Activated CD8-positive, alpha-beta memory T cell treated with anti-CD3 and anti-CD28 coated beads, Interleukin-2, amount 50 U/mL, for 24 hours (primary cell): ENCODE measurements around the gene ARHGAP29.

Experiments used
- DNase-seq: peaks from one replicate; pipeline ENCODE4 v3.0.0-alpha.2; 2020; ENCODE audit errors: extremely low read depth

The ARHGAP29 gene

DNA sequence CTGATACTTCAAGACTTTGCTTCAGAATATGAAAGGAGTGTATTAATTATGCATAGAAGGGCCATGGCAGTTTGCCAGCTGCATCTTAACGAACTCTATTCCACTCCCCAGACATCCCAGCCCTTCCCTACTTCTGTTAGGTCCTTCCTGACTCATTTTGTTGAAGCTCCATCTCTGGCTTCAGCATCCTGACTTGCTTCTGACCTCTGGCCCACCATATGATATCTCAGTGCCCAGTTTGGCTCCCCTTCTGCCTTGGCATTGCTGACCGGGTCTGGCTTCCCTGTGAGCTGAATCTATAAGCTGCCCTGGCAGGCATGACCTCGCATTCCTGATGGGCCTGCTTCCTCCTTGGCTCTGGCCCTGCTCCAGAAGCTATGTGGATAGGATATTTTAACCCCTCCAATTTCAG is 27.6 kb upstream of the ARHGAP29 start:
- DNase-seq: no peak

DNA sequence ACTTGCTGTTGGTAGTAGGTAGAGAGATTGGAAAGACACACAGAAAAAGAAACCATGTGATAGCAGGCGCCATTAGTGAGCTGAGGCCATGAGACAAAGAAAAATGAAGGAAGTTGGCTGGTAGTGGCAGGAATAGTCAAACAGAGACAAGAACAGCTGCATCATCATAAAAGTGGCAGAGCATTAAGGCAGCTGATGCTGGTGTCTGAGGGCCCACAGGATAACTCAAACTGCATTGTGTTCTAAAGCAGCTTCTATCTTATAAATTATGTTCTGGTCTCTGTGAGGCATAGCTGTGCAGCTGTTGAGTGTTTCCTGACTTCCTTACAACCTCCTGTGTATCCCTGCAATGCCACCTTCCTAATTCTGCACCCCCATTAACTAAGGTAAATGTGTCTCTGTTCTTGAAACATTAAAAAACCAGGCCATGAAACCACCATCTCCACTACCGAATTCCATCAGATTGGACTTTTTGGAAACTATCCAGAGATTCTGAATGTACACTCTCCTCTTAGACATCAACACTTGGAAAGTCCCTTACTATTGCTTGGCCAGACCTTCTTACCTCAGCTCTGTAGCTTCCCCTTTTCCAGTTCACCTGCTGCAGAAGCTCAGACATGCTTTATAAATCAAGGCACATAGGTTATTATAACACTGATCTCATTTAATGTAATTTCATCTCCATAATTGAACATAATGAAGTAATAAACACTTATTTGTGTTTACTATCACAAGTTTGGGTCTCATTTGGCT is 23.4 kb upstream of the ARHGAP29 start:
- no peak for DNase-seq

DNA sequence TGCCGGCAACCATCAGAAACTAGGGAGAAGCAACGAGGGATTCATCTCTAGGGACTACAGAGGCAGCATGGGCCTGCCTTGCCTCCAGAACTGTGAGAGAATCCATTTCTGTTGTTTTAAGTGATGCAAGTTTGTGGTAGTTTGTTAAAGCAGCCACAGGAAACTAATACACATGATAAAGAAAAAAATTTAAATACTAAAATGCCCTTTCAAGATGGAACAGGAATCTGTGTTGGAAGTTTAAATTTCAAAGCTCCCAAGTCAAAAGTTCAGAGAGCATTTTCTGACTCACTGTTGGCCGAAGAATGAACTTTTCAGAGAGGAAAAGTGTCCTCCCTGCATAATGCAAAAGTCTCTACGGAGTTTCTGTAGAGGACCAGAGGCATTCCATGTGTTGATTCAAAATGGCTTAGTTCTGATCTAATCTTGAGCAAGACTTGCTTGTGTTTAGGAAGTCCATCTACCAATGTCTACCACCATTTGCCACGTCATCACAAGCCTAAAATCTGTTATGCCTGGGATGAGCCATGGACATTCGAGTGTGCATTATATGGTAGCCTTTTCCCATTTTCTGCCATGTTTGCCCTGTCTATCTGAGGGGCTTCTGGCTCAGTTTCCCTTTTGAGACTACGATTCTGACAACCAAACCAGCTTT is 22.4 kb upstream of the ARHGAP29 start:
- DNase-seq: no peak

DNA sequence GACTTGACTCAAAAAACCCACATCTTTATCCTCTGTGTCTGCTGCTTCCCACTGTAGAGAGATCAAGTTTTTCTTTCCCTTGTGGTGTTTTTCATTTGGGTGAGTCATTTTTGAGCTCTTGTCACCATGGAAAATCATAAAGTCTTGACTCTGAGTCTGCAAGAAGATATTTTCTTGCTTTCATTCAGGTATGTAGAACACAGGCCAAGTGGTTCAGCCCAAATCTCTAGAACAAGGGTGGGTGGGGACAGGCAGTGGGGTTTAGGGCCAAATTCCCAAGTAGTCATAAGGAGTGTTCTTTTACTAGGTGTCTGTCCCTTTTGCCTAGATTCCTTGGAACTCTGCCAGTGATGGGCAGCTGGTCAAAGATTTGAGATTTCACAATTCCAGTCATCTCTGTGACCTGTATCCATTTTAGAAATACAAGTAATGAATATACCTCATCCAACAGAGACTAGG is 21.5 kb upstream of the ARHGAP29 start:
- DNase-seq: no peak

DNA sequence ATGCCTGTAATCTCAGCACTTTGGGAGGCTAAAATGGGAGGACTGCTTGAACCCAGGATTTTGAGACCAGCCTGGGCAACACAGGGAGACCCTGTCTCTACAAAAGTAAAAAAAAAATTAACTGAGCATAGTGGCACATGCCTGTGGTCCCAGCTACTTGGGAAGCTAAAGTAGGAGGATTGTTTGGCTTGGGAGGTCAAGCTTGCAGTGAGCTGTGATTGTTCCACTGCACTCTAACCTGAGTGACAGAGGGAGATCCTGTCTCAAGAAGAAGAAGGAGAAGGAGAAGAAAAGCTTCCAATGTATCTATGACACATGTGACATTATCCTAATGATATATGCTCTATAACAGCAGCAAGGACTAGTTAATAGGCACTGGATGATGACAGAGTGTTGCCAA is 20.1 kb upstream of the ARHGAP29 start:
- no peak for DNase-seq

DNA sequence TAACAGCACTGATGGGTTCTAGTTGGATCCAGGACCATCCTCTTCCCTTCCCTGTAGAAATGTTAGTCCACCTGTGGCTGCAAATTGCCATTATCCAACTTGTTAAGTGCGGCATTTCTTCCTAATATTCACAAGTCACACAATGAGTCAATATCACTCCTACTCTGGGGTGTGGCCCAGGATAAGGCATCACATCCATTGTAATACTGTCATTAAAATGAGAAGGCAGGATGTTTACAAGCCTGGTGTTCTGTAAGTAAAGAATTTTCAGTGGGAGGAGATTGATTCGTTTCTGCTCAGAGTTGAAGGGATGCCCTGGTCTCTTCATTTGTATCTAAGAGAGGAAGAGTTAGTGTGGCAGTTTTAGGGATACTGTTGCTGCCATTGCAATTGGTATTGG is 18.1 kb upstream of the ARHGAP29 start:
- no peak for DNase-seq

DNA sequence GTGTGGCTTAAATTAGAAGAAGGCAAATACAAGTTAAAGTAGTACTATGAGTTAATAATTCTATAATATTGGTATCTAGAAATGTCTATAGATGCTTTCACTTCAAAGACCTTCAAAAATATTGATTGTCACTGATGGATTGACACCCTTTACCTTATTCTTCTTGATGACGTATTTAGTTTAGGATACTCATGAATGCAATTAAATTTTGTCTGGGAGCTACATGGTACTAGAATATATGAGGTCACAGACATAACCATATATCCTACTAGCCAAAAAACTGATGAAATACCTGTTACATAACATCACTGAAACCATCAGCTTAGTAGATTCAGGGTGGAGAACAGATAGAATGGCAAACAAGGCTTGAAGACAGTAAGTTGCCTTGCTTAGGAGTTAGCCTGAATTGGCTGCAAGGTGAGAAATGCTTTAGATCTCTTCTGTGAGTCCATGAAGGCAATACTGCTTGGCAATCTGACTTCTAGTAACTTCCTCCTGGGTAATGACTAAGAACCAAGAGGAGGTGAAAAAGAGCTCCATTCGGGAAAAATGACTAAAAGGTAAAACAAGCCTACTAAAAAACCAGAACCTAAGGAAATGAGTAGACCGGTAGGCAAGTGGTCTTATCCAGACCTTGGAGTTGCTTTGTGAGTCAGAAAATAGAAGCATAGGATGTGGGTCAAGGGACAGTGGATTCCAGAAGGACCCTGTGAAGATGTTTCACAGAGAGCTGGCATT is 16.9 kb upstream of the ARHGAP29 start:
- no peak for DNase-seq

DNA sequence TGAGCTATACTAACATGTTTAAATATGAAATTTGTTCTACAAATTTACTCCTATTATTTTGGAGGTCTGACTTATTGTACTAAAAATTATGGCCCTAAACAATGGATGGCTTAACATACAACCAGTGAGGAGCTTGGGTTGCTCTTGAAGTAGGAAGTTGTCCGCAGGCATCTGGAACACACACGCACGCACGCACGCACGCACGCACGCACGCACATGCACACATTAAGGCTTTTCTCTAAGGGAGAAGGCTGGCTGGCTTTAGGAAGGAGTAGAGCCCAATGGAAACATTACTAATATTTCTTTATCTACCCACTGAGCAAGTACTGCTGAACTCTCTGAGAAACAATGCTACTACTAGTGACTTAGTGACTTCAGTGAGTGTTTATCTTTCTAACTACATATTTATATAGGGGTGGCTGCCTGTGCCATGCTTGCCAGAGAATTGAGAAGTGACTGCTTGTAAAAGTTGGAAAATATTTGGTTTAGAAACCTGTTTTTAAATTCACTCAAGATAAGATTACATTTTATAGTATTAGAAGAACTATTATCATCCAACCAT is 16.2 kb upstream of the ARHGAP29 start:
- no peak for DNase-seq

DNA sequence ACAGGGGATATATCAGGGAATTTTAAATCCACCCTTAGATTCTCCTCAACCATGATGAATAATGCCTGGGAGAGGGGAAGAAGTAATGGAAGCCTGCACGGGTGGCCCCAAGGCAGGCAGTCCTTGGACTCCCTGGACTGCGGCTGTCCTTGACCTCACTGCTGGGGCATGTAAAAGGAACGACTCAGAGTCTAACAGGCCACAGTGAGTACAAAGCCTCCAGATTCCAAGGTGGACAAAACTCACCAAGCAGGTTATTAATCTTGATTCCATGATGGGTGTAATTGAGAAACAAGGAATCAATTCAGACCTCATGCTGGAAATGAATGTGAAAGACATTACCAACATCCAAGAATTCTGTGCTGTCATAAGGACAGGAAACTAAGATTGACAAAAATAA is 13.0 kb upstream of the ARHGAP29 start:
- DNase-seq: no peak

DNA sequence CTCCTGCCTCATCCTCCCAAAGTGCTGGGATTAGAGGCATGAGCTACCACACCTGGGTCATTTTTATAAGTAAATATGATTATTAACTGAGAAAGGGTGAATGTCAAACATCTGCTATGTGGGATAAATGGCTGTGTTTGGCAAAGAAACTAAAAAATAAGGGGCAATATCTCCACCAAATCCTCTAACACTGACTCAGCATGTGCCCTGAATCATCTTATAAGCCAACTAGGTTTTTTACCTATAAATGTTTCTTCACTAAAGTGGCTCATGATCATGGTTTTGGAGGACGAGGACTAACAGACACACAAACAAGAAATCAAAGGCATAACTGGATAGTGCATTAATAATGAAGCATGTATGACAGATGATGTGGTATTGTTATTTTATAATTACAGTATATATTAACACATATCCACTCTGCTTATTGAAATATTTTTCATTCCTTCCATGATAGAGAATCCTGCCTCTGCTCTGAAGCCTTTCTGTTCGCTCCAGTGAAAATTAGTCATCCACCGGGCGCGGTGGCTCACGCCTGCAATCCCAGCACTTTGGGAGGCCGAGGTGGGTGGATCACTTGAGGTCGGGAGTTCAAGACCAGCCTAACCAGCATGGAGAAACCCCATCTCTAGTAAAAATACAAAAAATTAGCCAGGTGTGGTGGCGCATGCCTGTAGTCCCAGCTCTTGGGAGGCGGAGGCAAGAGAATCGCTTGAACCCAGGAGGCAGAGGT is 11.7 kb upstream of the ARHGAP29 start:
- no peak for DNase-seq

DNA sequence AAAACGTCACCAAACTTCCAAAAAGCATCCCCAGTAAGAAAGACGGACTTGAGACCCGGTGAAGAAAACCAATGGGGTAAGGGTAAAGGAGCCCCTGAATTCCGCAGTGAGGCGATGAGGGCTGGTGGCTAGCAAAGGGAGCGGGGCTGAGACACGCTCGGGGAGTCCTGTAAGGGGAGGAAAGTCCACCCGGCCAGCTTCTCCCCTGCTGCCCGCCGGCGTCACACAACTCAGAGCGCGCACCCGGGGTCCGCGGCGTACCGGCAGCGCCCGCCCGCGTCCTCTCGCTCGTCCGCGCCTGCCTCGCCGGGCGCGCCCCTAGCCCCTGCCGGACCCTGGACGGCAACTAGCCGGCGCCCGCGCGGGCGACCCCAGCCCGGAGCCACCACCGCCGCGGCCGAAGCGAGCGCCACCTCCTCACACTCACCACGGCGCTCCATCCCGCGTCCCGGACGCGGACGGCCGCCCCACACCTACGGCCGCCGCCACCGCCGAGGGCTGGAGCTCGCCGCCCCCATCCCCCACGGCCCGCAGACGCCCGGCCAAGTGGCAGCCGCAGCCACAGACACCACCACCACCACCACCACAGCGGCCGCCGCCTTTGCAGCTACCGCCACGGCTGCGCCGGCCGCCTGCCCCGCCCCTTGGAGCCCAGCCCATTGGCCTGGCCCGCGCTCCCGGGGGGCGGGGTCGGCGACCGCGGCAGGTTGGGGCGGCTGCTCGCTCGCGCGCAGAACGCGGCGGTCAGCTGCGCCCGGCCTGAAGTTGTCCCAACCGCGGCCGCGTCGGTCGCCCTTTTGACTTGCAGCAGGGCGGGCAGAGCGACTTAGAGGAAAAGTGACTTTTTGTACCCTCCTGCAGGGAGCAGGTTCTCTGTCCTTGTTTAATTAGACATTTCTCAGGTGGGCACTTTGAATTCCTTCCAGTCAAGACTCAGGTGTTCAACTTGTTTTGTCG is 10.0 kb upstream of the ARHGAP29 start:
- no peak for DNase-seq

DNA sequence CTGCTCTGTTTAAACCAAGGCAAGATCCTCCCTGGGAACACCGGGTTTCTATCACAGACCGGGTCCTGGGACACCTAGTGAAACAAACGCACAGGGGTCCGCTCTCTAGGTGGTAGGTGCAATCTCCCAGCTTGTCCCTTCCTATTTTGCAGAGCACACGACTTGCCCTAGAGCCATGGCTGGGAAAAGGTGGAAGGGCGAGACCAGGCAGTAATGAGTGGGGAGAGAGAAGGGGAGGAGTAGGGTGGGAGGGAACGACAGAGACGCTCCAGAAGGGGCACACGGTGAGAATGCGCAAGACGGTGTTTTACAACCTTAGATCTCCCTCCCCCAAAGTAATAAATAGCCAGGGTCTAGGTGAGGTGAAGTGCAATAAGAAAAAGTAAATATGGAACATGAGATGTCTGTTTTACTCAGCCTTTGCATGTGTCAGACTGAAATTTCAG is 9.3 kb upstream of the ARHGAP29 start:
- no peak for DNase-seq

DNA sequence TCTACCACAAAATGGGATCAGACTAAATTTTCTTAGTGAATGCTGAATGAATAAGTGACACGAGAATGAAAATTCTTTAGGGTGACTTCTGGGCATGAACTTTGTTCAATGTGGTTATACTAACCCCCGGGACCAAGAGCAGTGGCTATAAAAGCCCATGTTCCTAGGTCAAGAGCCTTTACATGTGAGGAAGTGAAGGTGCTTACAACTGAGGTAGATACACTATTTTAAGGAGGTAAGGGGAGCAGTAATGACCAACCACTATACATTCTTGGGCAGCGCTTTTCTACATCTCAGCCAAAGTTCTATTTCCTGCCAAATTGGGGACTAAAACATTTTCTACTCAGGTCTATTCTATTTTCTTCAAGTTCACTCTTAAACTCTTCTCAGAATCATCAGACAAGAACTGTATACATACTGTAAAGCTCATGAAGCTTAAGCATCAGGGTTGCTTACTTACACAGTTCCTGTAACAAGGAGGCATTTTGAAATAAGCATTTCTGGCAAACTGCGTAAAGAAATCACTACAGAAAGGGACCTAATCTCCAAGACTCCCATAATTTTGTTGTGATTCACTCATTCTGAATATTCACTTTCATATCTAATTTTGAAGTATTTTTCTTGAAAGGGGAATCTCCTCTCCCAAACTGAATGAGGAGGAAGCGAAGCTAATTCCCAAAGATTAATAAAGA is 8.5 kb upstream of the ARHGAP29 start:
- no peak for DNase-seq

DNA sequence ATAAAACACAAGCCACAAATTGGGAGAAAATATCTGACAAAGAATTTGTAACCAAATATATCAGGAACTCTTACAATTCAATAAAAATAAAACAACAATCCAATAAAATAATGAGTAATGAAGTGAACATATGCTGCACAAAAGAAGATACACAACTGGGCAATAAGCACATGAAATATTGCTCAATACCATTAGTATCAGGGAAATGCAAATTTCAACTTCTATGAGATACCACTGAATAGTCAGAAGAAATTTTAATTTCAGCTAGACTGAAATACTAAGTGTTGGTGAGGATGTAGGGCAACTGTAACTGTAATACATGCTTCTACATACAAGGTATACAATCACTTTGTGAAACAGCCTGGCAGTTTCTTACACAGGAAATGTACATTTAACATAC is 7.4 kb upstream of the ARHGAP29 start:
- no peak for DNase-seq

DNA sequence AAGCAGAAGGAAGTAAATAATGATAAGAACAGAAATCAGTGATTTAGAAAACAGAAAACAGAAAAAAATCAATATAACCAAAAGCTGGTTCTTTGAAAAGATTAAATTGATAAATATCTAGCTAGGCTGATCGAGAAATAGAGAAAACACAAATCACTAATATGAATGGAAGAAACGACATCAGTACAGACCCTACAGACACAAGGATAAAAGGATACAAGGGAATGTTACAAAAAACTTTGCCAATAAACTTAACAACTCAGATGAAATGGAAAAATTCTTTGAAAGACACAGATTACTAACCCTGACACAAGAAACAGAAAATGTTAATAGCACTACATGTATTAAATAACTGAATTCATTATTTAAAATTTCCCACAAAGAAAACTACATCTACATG is 6.3 kb upstream of the ARHGAP29 start:
- no peak for DNase-seq

DNA sequence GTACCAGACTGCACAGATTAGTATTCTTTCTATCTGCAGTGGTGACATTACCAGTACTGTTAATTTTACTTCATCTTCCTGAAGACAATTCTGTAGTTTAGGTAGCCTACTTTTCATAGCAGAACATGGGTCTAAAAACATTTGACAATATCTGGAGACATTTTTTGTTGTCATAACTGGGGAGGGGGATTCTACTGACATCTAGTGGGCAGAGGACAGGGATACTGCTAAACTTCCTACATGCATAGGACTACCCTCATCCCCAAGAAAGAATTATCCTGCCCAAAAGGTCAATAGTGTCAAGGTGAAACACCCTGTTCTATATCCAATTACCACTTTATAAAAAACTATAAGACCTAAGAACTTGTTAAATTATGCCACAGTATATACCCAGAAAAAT is 3.4 kb upstream of the ARHGAP29 start:
- no peak for DNase-seq

DNA sequence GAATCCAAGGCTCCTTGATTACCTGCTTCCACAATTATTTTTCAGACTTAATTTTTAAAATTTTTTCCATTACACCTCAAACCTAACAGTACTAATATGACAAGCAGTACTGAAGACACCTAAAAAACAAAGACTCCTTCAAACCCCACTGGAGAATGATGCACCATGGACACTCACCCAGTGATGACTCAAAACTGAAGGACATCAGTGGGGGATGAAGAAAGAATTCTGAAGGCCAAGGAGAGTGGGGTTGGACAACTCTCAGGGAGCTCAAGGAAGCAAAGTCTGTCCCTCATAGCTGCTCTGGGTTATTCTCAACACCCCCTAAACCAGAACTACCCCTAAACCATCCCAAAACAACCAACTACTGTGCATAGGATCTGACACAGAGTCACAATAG is 2.4 kb upstream of the ARHGAP29 start:
- no peak for DNase-seq

DNA sequence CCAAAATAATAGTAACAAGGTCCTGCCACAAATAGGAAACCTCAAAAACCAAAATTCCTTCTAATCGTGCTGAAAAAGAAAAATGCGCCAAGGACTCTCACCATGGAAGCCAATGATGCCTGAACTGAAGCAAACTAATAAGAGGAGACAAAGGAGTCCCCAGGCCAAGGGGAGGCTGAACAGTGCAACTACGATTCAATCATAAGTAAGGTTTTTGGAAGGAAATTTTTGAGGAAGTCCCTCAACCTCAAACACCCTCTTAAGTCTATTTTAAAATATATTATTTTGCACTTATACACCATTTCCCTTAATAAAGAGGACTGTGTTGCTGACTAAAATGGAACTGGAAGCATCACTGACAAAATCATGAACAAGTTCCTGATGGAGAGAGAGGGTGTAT is 1.7 kb upstream of the ARHGAP29 start:
- no peak for DNase-seq

DNA sequence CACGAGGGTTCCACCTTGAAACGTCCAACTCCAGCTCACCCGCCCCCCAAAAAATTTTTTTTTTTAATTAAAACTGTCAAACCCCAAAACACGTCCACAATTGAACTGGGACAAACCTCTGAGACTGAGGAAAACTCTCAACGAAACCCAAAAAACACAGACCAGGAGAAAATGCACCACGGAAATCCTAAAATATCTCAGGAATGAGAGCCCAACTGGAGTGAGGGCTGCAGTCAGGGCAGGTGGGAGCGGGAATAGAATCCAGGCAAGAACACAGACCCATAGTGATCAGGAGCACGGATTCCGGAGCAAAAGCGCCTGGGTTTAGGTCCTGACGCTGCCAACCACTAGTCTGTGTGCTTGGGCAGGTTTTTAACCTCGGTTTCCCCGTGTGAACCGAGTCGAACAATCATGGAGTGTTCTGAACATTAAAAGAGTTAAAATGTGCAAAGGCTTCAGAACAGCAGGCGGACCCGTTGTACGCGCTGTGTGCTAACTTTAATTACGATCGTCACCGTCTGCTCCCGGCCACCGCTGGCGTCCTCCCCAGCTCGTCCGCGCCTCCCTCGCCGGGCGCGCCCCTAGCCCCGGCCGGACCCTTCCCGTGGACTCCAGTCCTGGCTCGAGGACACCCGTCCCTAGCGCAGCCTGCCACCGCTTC is 624 bp downstream of the ARHGAP29 start:
- no peak for DNase-seq
